ENCODE data around the gene NEMP2.

Gene NEMP2

DNA sequence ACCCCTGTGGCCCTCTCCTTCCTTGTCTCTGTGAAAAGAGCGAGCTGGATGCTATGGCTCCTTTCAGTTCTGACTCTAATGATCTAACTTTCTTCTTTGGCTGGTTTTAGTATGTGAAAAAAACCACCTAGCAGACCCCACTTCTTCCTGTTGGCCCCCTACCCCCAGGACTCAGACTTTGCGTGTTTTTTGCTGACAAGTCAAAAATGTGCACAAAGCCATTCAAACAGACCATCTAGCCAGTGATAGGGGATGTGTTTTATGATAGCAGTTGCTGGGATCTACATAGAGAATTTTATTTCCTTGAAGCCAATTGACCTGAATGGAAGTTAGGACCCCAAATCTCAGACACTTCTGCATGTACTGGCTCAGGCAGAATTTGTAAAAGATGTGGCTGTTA, 77.3 kb downstream of the NEMP2 start:
- no peak for DNase-seq (ENCODE audit: low read depth in 2 of 2)

DNA sequence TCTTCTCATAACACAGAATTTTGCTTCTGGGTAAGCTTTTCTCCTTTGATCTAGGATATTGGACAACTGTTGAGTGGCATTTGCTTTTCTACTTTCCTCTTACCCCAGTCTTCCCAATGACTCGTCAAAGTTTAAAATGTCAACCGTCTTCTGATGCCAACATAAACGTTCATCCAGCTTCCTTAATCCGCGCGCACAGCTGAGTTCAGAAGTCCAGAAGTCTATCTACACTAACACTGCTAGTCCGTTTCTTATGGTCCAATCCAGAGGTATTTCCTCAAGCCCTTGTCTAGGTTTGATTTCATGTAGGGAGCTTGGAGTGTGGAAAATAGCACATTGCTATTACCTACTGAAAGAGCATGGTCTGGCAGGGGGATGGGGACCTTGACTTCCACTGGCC, 77.7 kb downstream of the NEMP2 start:
- no peak for DNase-seq (ENCODE audit: low read depth in 2 of 2)

DNA sequence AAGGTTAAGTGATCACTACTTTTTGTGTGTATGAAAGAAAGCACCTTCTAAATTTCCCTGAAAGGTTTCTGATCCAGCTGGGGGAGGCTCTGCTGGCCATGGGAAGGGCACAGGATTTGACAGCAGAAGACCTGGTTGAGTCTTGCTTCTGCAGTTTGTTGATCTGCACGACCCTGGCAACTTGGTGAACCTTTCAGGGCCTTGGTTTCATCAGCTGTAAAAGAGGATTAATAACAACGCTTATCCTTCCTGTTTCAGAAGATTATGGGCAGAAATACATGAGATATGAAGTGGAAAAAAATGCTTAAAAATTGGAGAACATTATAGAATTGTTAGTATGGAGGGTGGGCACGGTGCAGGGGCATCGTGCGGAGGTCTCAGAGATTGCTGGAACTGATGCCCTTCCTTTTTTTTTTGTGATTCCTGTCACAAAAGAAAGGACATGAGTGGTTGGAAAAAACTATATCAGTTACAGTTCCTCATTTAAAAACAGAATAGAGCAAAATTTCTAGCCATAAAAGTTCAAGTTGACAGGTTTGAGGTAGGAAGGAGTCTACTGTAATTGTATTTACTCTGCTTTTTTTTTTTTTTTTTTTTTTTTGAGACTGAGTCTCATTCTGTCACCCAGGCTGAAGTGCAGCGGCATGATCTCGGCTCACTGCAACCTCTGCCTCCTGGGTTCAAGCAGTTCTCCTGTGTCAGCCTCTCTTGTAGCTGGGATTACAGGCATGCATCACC, 79.0 kb downstream of the NEMP2 start:
- DNase-seq (ENCODE audit: low read depth in 2 of 2) = no peak

DNA sequence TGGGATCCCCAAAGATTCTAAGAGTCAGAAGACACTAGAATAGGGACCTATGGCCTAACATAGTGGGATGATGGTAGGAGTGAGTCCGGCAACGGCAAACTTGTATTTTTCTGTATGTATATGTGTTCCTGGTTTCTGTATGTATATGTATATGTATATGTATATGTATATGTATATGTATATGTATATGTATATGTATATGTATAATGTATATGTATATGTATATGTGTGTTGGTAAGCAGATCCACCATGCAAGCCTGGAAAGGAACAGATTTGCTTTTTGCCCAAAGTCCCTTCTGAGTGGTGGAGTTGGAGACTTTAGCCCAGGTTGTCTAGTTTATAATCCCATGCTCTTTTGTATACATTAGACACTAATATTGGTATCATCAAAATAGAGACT, 79.7 kb downstream of the NEMP2 start:
- DNase-seq (ENCODE audit: low read depth in 2 of 2) = no peak
